Germinal center (tissue), 1 donor: ENCODE data around the gene FAM227A.
"Not testable (repeated sequence)": the region's sequence is repeated elsewhere in the genome, so short reads cannot be mapped to it uniquely, and the experiment has no call there.

Source experiments
- DNase-seq: peaks from one replicate; pipeline ENCODE4 v3.0.0; 2012; ENCODE audit warnings: mixed read lengths, low spot score

Gene FAM227A

GRCh38 chr22:38611559-38611958 is 44.6 kb downstream of the FAM227A start:
- no peak for DNase-seq

GRCh38 chr22:38610234-38610633 is 46.0 kb downstream of the FAM227A start:
- no peak for DNase-seq

- no peak for DNase-seq
These were observed 47.0 kb downstream of the FAM227A start for GRCh38 chr22:38608992-38609750.

GRCh38 chr22:38607680-38608079 is 48.5 kb downstream of the FAM227A start:
- DNase-seq = no peak

GRCh38 chr22:38602166-38602565 is 54.0 kb downstream of the FAM227A start:
- DNase-seq = no peak

GRCh38 chr22:38601221-38601764 is 54.9 kb downstream of the FAM227A start:
- no peak for DNase-seq

GRCh38 chr22:38599466-38599865 is 56.7 kb downstream of the FAM227A start:
- DNase-seq = no peak

- DNase-seq = not testable (repeated sequence)
These were observed 73.3 kb downstream of the FAM227A start for GRCh38 chr22:38582923-38583322.

- no peak for DNase-seq
These were observed 77.7 kb downstream of the FAM227A start for GRCh38 chr22:38578505-38578904.

GRCh38 chr22:38572065-38572464 is 84.1 kb downstream of the FAM227A start:
- DNase-seq = peak; percentile 50

- peak; percentile 23 for DNase-seq
These were observed 85.3 kb downstream of the FAM227A start for GRCh38 chr22:38570779-38571364.

- DNase-seq = peak; percentile 100
These were observed 86.0 kb downstream of the FAM227A start, which contains the start of gene DMC1 for GRCh38 chr22:38569972-38570778. DMC1 (minus strand) TSS chr22:38570183; CDS start chr22:38568256, 1,927 bp downstream.

- DNase-seq = peak; percentile 22
These were observed 86.8 kb downstream of the FAM227A start for GRCh38 chr22:38569181-38569971.

- no peak for DNase-seq
These were observed 88.5 kb downstream of the FAM227A start for GRCh38 chr22:38567531-38568285.

GRCh38 chr22:38566726-38567504 is 89.3 kb downstream of the FAM227A start:
- no peak for DNase-seq

- DNase-seq = no peak
These were observed 90.8 kb downstream of the FAM227A start for GRCh38 chr22:38565441-38565840.

GRCh38 chr22:38564669-38565068 is 91.5 kb downstream of the FAM227A start:
- no peak for DNase-seq

- no peak for DNase-seq
These were observed 101.9 kb downstream of the FAM227A start for GRCh38 chr22:38554281-38554680.

- DNase-seq = no peak
These were observed 106.9 kb downstream of the FAM227A start for GRCh38 chr22:38549101-38549894.
